Transverse colon (tissue), 4 donors: Measurements from ENCODE around the gene FGD3. TPM values are rescaled to one million over a fixed set of nuclear protein-coding genes. Genes with fewer than 3 reads are reported as not detected.

Experiments
- DNase-seq: peaks from one replicate; pipeline ENCODE4 v3.0.0-alpha.2; 2019
- H3K27ac ChIP-seq, 4 donors: fragments of 200-600 bp; sonication (generic); 2 replicates each; pipeline ENCODE4 v1.5.1; 2016 to 2018; ENCODE audit warnings: inconsistent platforms in 4 of 4
- H3K27me3 ChIP-seq: fragments of 200-600 bp; sonication (generic); 2 replicates; pipeline ENCODE4 v1.5.1; 2017; ENCODE audit warnings: inconsistent platforms
- H3K36me3 ChIP-seq, 4 donors: fragments of 200-600 bp; sonication (generic); 2 replicates each; pipeline ENCODE4 v1.5.1; 2017 to 2019; ENCODE audit warnings: inconsistent platforms in 4 of 4
- H3K4me1 ChIP-seq, 4 donors: fragments of 200-600 bp; sonication (generic); 2 replicates each; pipeline ENCODE4 v1.5.1; 2017 to 2020; ENCODE audit warnings: inconsistent platforms in 4 of 4
- H3K4me3 ChIP-seq, 4 donors: fragments of 200-600 bp; sonication (generic); 1 replicate in 1 of 4; 2 replicates in 3 of 4; pipeline versions ENCODE4 v1.5.1 to v1.6.1; 2017 to 2019; ENCODE audit warnings: inconsistent platforms in 4 of 4
- H3K9me3 ChIP-seq, 2 donors: fragments of 200-600 bp; sonication (generic); 2 replicates each; pipeline ENCODE4 v1.5.1; 2017 to 2019; ENCODE audit warnings: inconsistent platforms in 2 of 2
- EP300 ChIP-seq: sonication (generic); formaldehyde crosslinking; IDR thresholded peaks from one replicate; pipeline ENCODE4 v1.6.1; 2017; ENCODE audit warnings: antibody characterized with exemption, low read depth
- POLR2A ChIP-seq: fragments of 450-650 bp; IDR thresholded peaks from one replicate; pipeline ENCODE4 v1.6.1; 2016; ENCODE audit warnings: antibody characterized with exemption, mild to moderate bottlenecking, moderate library complexity
- POLR2AphosphoS5 ChIP-seq, 3 donors: sonication (generic); formaldehyde crosslinking; IDR thresholded peaks; one replicate each; pipeline ENCODE4 v1.6.1; 2016; ENCODE audit warnings: antibody characterized with exemption in 3 of 3
- WGBS, 2 donors: methylation state at CpG; one replicate each; pipeline ENCODE4 v1.1.5; 2018; ENCODE audit warnings: low coverage in 1 of 2; 5-methylcytosine and 5-hydroxymethylcytosine counted together
- in situ Hi-C, 4 donors: fragments of 200-750 bp; cut with MboI; loops; one replicate each; pipeline versions ENCODE4 v1.15.0 to v1.15.1; 2017; ENCODE audit warnings: low sequenced_read_pairs in 3 of 4, low pct_ligation_motif_present in 1 of 4, low pct_unique_long_range_greater_than_20kb in 1 of 4
- intact Hi-C: fragments of 100-400 bp; cut with DNase I; formaldehyde crosslinking; loops from one replicate; pipeline ENCODE4 v1.15.1; 2023; ENCODE audit warnings: low total_unique reads
- total RNA-seq, 4 donors: library from RNA; depleted of rRNA; stranded (reverse); fragments of >200 nt; gene quantifications; one replicate each; pipeline ENCODE4 v1.1.0, GENCODE V29; 2016
- TF ChIP-seq, protein P1 (sequence below), 5 experiments: fragments of 200-600 bp in 3 of 5; fragments of 450-650 bp in 2 of 5; sonication (generic) in 3 of 5; IDR thresholded peaks; 1 replicate in 2 of 5; 2 replicates in 3 of 5; pipeline ENCODE4 v1.5.1; 2016 to 2017; ENCODE audit warnings: antibody characterized with exemption in 5 of 5, inconsistent platforms in 3 of 5, mild to moderate bottlenecking in 2 of 5, moderate library complexity in 1 of 5

Gene FGD3
- total RNA-seq, 4 donors from 2014 or later: 5.2 to 9.7 (median 6.0) TPM; not detected in 1

DNA sequence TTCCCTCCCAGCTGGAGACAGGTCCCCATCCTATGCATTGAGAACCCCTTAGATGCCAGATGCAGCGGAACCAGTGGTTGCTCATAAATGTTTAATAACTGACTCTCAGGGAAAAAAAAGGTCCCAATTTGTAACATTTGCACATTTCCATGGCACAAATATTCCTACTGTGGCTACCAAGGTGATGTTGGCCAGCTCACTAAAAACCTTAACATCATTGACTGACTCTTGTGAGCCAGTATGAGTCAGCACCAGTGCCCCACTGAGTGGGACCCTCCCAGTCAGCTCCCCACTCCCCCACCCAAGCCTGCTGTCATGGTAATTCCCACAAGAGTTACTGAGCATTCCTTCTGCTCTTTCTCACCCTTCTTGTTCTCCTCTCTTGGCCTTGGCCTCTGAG, 26.9 kb upstream of the FGD3 start:
- Histone ChIP-seq H3K27ac (no peak overlapping the region), H3K36me3 (no peaks in the 10 kb centered on the region), H3K9me3 (no peaks in the 10 kb centered on the region), H3K4me1 (no peaks in the 10 kb centered on the region), H3K4me3 (no peak overlapping the region), H3K27me3 (no peaks in the 10 kb centered on the region)
- intact Hi-C loops (no loop called here), in situ Hi-C loops (no loop called here)
- TF ChIP-seq POLR2AphosphoS5 (IDR thresholded peaks at IDR 0.05) (no peak), POLR2A (no peak), EP300 (no peak)
- TF ChIP-seq, protein P1, sequence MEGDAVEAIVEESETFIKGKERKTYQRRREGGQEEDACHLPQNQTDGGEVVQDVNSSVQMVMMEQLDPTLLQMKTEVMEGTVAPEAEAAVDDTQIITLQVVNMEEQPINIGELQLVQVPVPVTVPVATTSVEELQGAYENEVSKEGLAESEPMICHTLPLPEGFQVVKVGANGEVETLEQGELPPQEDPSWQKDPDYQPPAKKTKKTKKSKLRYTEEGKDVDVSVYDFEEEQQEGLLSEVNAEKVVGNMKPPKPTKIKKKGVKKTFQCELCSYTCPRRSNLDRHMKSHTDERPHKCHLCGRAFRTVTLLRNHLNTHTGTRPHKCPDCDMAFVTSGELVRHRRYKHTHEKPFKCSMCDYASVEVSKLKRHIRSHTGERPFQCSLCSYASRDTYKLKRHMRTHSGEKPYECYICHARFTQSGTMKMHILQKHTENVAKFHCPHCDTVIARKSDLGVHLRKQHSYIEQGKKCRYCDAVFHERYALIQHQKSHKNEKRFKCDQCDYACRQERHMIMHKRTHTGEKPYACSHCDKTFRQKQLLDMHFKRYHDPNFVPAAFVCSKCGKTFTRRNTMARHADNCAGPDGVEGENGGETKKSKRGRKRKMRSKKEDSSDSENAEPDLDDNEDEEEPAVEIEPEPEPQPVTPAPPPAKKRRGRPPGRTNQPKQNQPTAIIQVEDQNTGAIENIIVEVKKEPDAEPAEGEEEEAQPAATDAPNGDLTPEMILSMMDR (IDR thresholded peaks at IDR 0.05): no peak
- no peak for DNase-seq
- 95% methylated on average over 1 of the region's 1 CpG; no CpG with 5 or more reads in 1 of the 2 donors for WGBS, 2 donors

DNA sequence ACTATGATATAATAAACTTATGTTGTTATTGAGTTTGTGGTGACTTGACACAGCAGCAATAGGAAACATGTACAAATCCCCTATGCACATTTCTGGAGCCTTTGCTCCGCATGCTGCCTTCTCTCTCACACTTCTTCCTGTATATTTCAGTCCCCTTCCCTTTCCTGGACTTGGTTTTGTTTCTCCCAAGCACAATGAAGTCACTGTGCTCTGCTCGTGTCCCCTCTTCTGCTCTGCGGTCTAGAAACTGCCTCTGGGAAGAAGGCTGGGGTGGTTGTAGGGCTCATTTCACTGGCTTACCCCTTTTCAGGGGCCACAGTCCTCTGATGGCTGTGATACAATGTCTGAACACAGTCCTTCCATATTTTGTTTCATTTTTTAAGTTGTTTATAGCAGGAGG, 15.7 kb upstream of the FGD3 start:
- Histone ChIP-seq H3K27me3 (no peaks in the 10 kb centered on the region), H3K27ac (no peak overlapping the region), H3K4me1 (no peaks in the 10 kb centered on the region), H3K4me3 (no peak overlapping the region), H3K9me3 (no peaks in the 10 kb centered on the region), H3K36me3 (no peaks in the 10 kb centered on the region)
- in situ Hi-C loops (no loop called here), intact Hi-C loops (no loop called here)
- WGBS, 2 donors: 58 to 75% methylated on average over 3 of the region's 3 CpGs
- no peak for TF ChIP-seq EP300
- TF ChIP-seq, protein P1 (IDR thresholded peaks at IDR 0.05): no peak
- no peak for TF ChIP-seq POLR2AphosphoS5 (IDR thresholded peaks at IDR 0.05)
- TF ChIP-seq POLR2A: no peak
- no peak for DNase-seq

DNA sequence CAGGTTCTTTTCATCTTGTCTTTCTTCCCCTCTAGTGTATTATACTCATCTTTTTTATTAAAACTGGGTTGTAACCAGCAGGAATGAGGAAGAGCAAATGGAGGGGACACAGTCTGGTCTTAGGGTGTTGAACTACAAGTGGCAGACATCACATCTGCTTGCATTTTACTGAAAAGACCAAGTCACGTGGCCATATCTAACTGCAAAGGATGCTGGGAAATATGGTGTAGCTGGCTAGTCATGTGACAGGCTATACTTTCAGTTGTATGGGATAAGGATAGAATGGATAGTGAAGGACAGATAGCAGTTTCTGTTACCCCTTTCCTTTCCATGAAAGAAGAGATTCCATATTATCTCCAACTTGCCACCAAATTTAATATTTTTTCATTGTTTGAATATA, 13.0 kb upstream of the FGD3 start:
- Histone ChIP-seq H3K4me1 (no peaks in the 10 kb centered on the region), H3K27me3 (no peaks in the 10 kb centered on the region), H3K36me3 (no peaks in the 10 kb centered on the region), H3K27ac (no peak overlapping the region), H3K9me3 (no peaks in the 10 kb centered on the region), H3K4me3 (no peak overlapping the region)
- intact Hi-C loops: no loop called here
- no peak for TF ChIP-seq POLR2AphosphoS5 (IDR thresholded peaks at IDR 0.05)
- TF ChIP-seq EP300: no peak
- TF ChIP-seq, protein P1 (IDR thresholded peaks at IDR 0.05): no peak
- no peak for DNase-seq
- WGBS, 2 donors: 57 to 88% methylated on average over 1 of the region's 1 CpG
- in situ Hi-C loops: no loop called here

DNA sequence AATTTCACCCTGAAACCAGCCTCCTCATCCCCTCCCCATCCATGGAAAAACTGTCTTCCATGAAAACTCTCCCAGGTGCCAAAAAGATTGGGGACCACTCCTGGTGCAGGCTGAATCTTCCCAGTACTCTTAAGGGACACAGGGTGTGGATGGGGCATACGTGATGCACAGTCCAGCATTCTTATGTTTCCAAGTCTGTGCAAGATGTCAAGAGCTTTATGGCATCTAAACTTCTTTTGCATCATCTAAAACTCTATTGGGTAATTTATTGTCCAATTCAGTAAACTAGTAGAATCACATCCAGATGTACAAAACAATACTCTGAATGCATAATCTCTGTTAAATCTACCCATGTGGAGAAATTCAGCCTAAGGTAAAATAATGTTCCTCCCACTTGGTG, 9.3 kb upstream of the FGD3 start:
- Histone ChIP-seq H3K27me3 (no peaks in the 10 kb centered on the region), H3K9me3 (no peaks in the 10 kb centered on the region), H3K4me1 (no peaks in the 10 kb centered on the region), H3K27ac (no peak overlapping the region), H3K4me3 (no peak overlapping the region), H3K36me3 (no peaks in the 10 kb centered on the region)
- DNase-seq: no peak
- in situ Hi-C loops: no loop called here
- no peak for TF ChIP-seq EP300
- TF ChIP-seq, protein P1 (IDR thresholded peaks at IDR 0.05): no peak
- TF ChIP-seq POLR2A: no peak
- TF ChIP-seq POLR2AphosphoS5 (IDR thresholded peaks at IDR 0.05): no peak
- WGBS, 2 donors: 45% methylated on average over 1 of the region's 1 CpG; no CpG with 5 or more reads in 1 of the 2 donors
- intact Hi-C loops: no loop called here
